SU-DHL-6 (cell line): ENCODE results near the gene HMCN2.

Experiments
- EZH2phosphoT487 ChIP-seq: fragments of 200-600 bp; sonication (generic), shearing (Covaris generic); conservative IDR thresholded peaks from 2 replicates; pipeline ENCODE4 v1.6.1; 2018; ENCODE audit warnings: mild to moderate bottlenecking, antibody characterized with exemption, low read length, moderate library complexity, mixed read lengths
- TF ChIP-seq, protein P1 (sequence below): fragments of 200-600 bp; sonication (generic); IDR thresholded peaks from one replicate; pipeline ENCODE4 v1.5.1; 2017; ENCODE audit warnings: antibody characterized with exemption, mild to moderate bottlenecking, low read length, moderate library complexity; ENCODE audit not compliant: insufficient read depth, poor library complexity, severe bottlenecking

GRCh38 chr9:130365323-130365721 lies 99.8 kb downstream of the HMCN2 start:
- TF ChIP-seq, protein P1, sequence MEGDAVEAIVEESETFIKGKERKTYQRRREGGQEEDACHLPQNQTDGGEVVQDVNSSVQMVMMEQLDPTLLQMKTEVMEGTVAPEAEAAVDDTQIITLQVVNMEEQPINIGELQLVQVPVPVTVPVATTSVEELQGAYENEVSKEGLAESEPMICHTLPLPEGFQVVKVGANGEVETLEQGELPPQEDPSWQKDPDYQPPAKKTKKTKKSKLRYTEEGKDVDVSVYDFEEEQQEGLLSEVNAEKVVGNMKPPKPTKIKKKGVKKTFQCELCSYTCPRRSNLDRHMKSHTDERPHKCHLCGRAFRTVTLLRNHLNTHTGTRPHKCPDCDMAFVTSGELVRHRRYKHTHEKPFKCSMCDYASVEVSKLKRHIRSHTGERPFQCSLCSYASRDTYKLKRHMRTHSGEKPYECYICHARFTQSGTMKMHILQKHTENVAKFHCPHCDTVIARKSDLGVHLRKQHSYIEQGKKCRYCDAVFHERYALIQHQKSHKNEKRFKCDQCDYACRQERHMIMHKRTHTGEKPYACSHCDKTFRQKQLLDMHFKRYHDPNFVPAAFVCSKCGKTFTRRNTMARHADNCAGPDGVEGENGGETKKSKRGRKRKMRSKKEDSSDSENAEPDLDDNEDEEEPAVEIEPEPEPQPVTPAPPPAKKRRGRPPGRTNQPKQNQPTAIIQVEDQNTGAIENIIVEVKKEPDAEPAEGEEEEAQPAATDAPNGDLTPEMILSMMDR = no peak
- no peak for TF ChIP-seq EZH2phosphoT487
